ENCODE data around the gene IGFALS. TPM values are rescaled to one million over a fixed set of nuclear protein-coding genes. Genes with fewer than 3 reads are reported as not detected.

The IGFALS gene
- 0.06 TPM in 1 of 5 replicates, not detected in the others for total RNA-seq (2022; extraction: Qiagen RNA extraction; ENCODE audit: low read depth)

DNA sequence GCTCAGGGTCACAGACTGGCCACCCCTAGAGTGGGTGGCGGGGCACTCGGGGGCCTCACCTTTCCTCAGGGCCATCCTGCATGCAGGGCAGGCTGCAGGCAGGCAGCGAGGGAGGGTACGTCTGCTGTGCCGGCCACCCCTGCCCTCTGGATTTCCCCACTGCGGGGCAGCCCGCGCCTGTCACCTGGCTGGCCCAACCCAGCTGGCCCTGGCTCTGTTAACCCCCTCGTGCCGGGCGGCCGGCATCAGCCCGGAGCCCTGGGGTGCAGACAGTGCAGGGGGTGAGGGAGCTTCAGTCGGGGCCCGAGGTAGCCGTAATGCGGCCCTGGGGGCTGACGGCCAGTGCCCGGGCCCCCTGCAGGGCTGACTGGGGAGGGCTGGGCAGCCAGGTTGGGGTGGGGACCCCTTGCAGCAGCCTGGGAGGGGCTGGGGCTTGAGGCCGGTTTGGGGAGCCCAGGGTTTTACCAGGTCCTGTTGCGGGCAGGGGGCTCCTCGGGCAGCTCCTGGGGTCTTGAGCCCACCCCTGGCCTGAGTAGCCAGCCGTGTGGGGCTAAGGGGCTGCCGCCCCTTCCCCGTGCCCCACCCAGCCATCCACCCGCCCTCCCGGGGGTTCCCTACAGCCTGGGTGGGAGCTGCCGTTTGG, at the start of gene IGFALS:
TSS of gene IGFALS (minus strand) at position 128 of the 643 bp plus-strand sequence. CDS start at position 75, 53 bp downstream.

DNA sequence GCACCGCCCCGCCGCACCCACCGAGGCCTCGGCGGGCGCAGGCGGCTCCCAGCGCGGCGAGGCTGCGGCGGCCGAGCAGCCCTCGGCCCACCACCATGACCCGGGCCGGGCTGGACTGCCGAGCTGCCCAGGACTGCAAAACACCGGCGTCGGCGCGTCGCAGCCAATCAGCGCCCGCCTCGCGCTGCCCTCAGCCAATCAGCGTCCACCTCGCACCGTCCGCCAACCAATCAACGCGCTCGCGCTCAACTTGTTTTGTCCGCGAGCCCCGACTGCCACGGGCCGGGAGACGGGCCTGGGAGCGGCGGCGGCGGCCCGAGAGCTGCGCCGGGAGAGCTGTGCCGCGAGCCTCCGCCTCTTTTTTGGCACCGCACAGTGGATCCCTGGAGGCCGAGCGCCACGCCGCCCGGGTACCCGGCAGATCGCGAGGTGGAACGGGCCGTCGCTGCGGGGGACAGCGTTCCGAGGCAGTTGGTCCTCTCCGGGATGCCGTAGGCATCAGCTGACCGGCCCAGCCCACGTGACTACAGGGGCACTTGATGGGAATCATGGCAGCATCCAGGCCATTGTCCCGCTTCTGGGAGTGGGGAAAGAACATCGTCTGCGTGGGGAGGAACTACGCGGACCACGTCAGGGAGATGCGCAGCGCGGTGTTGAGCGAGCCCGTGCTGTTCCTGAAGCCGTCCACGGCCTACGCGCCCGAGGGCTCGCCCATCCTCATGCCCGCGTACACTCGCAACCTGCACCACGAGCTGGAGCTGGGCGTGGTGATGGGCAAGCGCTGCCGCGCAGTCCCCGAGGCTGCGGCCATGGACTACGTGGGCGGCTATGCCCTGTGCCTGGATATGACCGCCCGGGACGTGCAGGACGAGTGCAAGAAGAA, 33.4 kb upstream of the IGFALS start, which contains the start of the genes FAHD1 and HAGH:
TSS of gene FAHD1 (plus strand) at position 516 of the 883 bp plus-strand sequence. CDS start at position 549, 33 bp downstream.
TSS of gene HAGH (minus strand) at position 135 of the 883 bp plus-strand sequence. CDS start at position 97, 38 bp downstream.

DNA sequence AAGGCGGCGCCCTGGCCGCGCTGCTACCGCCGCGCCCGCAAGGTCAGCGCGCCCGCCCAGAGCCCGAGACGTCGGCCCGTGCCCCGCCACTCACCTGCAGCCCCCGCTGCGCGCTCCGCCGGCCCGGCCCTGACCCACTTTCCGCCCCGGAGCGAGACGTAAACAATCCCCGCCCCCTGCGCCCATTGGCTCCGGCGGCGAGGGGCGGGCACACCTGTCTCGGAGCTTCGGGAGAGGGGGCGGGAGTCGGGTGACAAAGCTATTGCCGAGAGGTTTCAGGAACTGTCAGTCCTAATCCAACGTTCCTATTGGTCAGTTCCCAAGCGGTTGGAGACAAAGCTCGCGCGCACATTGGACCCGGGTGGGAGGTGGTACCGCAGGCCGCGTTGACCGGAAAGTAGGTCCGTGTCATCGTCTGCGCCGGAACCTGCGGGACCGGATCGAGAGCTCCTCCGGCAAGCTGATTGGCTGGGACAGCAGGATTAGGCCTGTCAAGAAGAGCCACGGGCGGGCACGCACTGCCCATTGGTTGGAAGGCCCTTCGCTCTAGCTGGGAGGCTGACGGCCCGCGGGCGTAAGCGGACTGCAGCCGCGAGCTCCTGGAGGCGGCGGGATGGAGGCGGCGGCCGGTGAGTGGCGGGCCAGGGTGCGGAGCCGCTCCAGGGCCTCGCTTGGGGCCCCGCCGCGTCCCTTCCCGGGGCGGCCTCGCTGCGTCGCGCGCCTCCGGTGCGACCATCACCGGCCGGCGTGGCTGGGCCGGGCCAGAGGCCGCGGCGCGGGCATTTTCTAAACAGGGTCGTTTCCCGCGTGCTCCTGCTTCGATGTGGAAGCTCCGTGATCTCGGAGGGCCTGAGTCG, 10.9 kb downstream of the IGFALS start, which contains the start of the genes NUBP2 and SPSB3:
TSS of gene NUBP2 (plus strand) at position 553 of the 857 bp plus-strand sequence. CDS start at position 614, 61 bp downstream.
TSS of gene SPSB3 (minus strand) at position 164 of the 857 bp plus-strand sequence. CDS start 1,088 bp downstream, outside the sequence.

GRCh38 chr16:1772908-1773702, 20.4 kb downstream of the IGFALS start, which contains the start of gene MRPS34:
Gene MRPS34, minus strand, starts transcription at chr16:1773134. Its CDS starts 15 bp downstream, at chr16:1773119.

GRCh38 chr16:1772362-1772907, 21.1 kb downstream of the IGFALS start, which contains the start of gene EME2:
Gene EME2, plus strand, starts transcription at chr16:1772810. Its CDS starts 418 bp downstream, at chr16:1773228.

DNA sequence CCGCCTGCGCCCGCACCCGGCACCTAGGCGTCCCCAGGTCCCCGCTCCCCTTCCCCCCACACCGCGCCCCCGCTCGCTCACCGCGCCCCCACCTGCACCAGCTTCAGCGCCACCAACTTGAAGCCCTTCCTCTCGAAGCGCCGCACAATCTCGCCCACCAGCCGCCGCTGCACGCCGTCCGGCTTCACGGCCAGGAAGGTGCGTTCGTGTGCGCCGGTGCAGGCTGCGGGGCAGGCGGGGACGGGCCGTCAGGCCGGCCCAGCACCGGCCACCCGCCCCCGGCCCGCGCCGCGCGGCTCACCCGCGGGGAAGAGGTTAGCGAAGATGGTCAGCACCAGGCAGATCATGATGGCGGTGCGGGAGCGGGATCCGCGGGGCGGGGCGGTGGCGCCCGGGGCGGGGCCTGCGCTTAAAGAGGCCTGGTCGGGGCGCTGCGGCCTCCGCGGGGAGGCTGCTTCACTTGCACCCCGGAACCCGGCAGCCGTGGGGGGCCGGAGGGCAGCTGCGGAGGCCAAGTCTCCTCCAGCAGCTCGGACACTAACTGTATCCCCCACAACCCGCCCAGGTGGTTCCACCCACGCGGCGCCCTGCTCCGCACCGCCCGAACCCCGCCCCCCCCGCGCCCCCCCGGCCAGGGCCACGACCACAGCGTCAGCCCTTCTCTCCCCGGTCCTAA, 22.2 kb downstream of the IGFALS start, which contains the start of gene NME3:
TSS of gene NME3 (minus strand) at position 356 of the 676 bp plus-strand sequence. CDS start at position 347, 9 bp downstream.

Other genes with a start within 250 kb of the IGFALS start
- 6.4 to 9.2 TPM (median 8.6 TPM) in 5 replicates for gene IFT140, start 181.6 kb downstream of the IGFALS start, total RNA-seq (2022; extraction: Qiagen RNA extraction; ENCODE audit: low read depth)
- 11.8 to 17.6 TPM (median 16.9 TPM) in 5 replicates for gene CRAMP1, start 181.3 kb downstream of the IGFALS start, total RNA-seq (2022; extraction: Qiagen RNA extraction; ENCODE audit: low read depth)
- gene JPT2, start 115.4 kb downstream of the IGFALS start, total RNA-seq (2022; extraction: Qiagen RNA extraction; ENCODE audit: low read depth), result 172 to 195 TPM (median 191 TPM) in 5 replicates
- 46.6 to 69.5 TPM (median 57.9 TPM) in 5 replicates for gene MAPK8IP3, start 87.5 kb downstream of the IGFALS start, total RNA-seq (2022; extraction: Qiagen RNA extraction; ENCODE audit: low read depth)
- gene NME3, start 22.2 kb downstream of the IGFALS start, total RNA-seq (2022; extraction: Qiagen RNA extraction; ENCODE audit: low read depth), result 36.1 to 62.1 TPM (median 56.3 TPM) in 5 replicates
- 6.5 to 12.4 TPM (median 10.3 TPM) in 5 replicates for gene EME2, start 20.9 kb downstream of the IGFALS start, total RNA-seq (2022; extraction: Qiagen RNA extraction; ENCODE audit: low read depth)
- gene MRPS34, start 20.6 kb downstream of the IGFALS start, total RNA-seq (2022; extraction: Qiagen RNA extraction; ENCODE audit: low read depth), result 165 to 272 TPM (median 249 TPM) in 5 replicates
- gene SPSB3, start 11.1 kb downstream of the IGFALS start, total RNA-seq (2022; extraction: Qiagen RNA extraction; ENCODE audit: low read depth), result 14.6 to 24.6 TPM (median 23.2 TPM) in 5 replicates
- gene NUBP2, start 10.7 kb downstream of the IGFALS start, total RNA-seq (2022; extraction: Qiagen RNA extraction; ENCODE audit: low read depth), result 59.4 to 85.3 TPM (median 79.7 TPM) in 5 replicates
- gene HAGH, start 33.1 kb upstream of the IGFALS start, total RNA-seq (2022; extraction: Qiagen RNA extraction; ENCODE audit: low read depth), result 61.5 to 70.0 TPM (median 66.3 TPM) in 5 replicates
- gene FAHD1, start 33.5 kb upstream of the IGFALS start, total RNA-seq (2022; extraction: Qiagen RNA extraction; ENCODE audit: low read depth), result 46.1 to 51.7 TPM (median 46.8 TPM) in 5 replicates
- 1.2 to 2.1 TPM (median 1.5 TPM) in 5 replicates for gene MEIOB, start 78.5 kb upstream of the IGFALS start, total RNA-seq (2022; extraction: Qiagen RNA extraction; ENCODE audit: low read depth)
- gene HS3ST6, start 124.7 kb upstream of the IGFALS start, total RNA-seq (2022; extraction: Qiagen RNA extraction; ENCODE audit: low read depth), result 1.4 to 2.7 TPM (median 2.2 TPM) in 5 replicates
- 33.4 to 43.1 TPM (median 40.4 TPM) in 5 replicates for gene MSRB1, start 149.5 kb upstream of the IGFALS start, total RNA-seq (2022; extraction: Qiagen RNA extraction; ENCODE audit: low read depth)
- gene RPL3L, start 161.0 kb upstream of the IGFALS start, total RNA-seq (2022; extraction: Qiagen RNA extraction; ENCODE audit: low read depth), result 0.13 to 0.21 TPM in 2 of 5 replicates, not detected in the others
- gene NDUFB10, start 165.8 kb upstream of the IGFALS start, total RNA-seq (2022; extraction: Qiagen RNA extraction; ENCODE audit: low read depth), result 238 to 320 TPM (median 255 TPM) in 5 replicates
- gene RPS2, start 171.1 kb upstream of the IGFALS start, total RNA-seq (2022; extraction: Qiagen RNA extraction; ENCODE audit: low read depth), result 4,023 to 5,272 TPM (median 5,225 TPM) in 5 replicates
- gene RNF151, start 173.2 kb upstream of the IGFALS start, total RNA-seq (2022; extraction: Qiagen RNA extraction; ENCODE audit: low read depth), result not detected in 5 replicates
- gene TBL3, start 178.3 kb upstream of the IGFALS start, total RNA-seq (2022; extraction: Qiagen RNA extraction; ENCODE audit: low read depth), result 28.5 to 41.0 TPM (median 37.8 TPM) in 5 replicates
- 0.25 to 0.58 TPM (median 0.37 TPM) in 3 of 5 replicates, not detected in the others for gene NOXO1, start 187.8 kb upstream of the IGFALS start, total RNA-seq (2022; extraction: Qiagen RNA extraction; ENCODE audit: low read depth)
- gene GFER, start 190.5 kb upstream of the IGFALS start, total RNA-seq (2022; extraction: Qiagen RNA extraction; ENCODE audit: low read depth), result 21.9 to 49.2 TPM (median 39.8 TPM) in 5 replicates
- gene SYNGR3, start 196.3 kb upstream of the IGFALS start, total RNA-seq (2022; extraction: Qiagen RNA extraction; ENCODE audit: low read depth), result 5.5 to 8.3 TPM (median 8.1 TPM) in 5 replicates
- gene ZNF598, start 216.1 kb upstream of the IGFALS start, total RNA-seq (2022; extraction: Qiagen RNA extraction; ENCODE audit: low read depth), result 43.7 to 60.1 TPM (median 56.5 TPM) in 5 replicates
- gene NPW, start 226.1 kb upstream of the IGFALS start, total RNA-seq (2022; extraction: Qiagen RNA extraction; ENCODE audit: low read depth), result 0.44 to 1.7 TPM (median 0.85 TPM) in 5 replicates
- 48.2 to 73.8 TPM (median 68.4 TPM) in 5 replicates for gene NHERF2, start 233.2 kb upstream of the IGFALS start, total RNA-seq (2022; extraction: Qiagen RNA extraction; ENCODE audit: low read depth)